ENCODE data around the gene TMEM128.

GRCh38 chr4:4269856-4270255, 21.8 kb upstream of the TMEM128 start:
- TF ChIP-seq CTCF (IDR thresholded peaks at IDR 0.05; ENCODE audit: poor library complexity): no peak
- no peak for TF ChIP-seq EZH2 (IDR thresholded peaks at IDR 0.05; ENCODE audit: borderline replicate concordance)
